Stimulated activated naive CD4-positive, alpha-beta T cell (primary cell): ENCODE data around the gene RAB4B.
"Not testable (repeated sequence)": the region's sequence is repeated elsewhere in the genome, so short reads cannot be mapped to it uniquely, and the experiment has no call there.

Experiments used
- DNase-seq, 6 experiments: peaks; one replicate each; lab custom pipeline; 2025; lab: John Stamatoyannopoulos, UW

RAB4B gene

GRCh38 chr19:40822704-40823553 is 44.9 kb downstream of the RAB4B start:
- DNase-seq: not testable (repeated sequence)

DNA sequence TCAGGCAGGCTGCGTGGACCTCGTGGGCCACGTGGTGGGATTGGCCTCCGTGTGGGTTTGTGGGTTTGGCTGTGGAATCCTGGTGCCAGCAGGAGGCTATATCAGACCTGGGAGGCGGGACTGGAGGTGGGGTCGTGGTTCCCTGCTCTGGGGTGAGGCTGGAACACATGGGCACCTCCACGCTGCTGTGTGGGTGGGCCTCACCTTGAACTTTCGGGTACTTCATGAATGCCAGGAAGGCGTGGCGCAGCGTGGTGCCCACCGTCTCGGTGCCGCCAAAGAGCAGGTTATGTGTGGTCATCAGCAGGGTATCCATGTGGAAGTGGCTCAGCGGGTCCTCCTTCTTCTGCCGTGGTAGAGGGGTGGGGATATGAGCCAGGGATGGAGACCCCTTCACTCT is 46.9 kb downstream of the RAB4B start:
- not testable (repeated sequence) for DNase-seq

GRCh38 chr19:40825460-40826095 is 47.5 kb downstream of the RAB4B start:
- not testable (repeated sequence) for DNase-seq

GRCh38 chr19:40826312-40826698 is 48.3 kb downstream of the RAB4B start:
- not testable (repeated sequence) for DNase-seq

DNA sequence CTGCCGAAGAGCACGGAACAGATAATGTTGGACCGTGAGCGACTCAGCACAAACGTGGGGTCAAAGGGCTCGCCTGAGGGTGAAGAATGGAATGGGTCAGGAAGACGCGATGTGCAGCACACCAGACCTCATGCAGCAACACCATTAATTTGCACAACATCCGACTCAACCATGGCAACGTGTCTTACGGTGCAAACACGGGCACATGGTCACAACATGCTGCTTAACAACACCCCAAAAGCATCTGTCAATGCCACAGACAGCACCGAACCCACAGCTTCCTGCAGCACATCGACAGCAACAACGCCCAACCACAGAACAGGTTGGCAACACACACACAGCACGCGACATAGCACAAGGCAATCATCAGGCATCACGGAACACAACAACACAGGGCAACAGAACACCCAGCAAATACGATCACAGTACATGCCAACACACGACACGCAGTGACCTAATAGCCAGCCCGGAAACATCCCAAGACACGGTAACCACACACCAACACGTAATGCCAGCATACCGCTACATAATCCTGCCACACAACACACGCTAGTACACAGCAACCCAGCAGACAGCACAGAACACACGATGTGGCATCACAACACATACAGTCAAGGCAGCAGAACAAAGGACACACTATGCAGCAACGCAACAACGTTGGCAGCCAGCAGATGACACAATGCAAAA is 48.8 kb downstream of the RAB4B start:
- DNase-seq: peak; percentile 61 to 92 (median 76)

DNA sequence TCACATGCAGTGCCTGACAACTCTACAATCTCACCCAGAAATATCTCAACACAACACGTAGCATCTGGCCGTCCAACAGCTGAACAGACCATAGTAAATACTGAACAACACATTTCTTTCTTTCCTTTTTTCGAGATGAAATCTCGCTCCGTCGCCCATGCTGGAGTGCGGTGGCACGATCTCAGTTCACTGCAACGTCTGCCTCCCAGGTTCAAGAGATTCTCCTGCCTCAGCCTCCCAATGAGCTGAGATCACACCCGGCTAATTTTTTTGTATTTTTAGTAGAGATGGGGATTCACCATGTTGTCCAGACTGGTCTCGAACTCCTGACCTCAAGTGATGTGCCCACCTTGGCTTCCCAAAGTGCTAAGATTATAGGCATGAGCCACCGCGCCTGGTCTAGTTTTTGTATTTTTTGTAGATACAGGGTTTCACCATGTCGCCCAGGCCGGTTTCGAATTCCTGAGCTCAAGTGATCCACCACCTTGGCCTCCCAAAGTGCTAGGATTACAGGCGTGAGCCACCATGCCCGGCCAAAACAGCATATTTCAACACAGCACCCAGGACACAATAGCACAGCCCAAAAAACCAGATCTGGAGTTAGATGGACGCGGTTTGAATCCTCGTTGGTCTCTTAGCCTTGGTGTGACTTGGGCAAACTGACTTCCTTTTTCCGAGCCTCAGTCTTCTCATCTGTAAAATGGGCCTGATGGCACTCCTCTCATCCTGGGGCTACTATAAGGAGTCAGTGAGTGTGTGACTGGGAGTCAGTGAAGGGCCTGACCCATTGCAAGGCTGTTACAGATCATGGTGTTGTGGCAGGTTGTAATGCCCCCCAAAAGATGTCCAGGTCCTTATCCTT is 49.6 kb downstream of the RAB4B start:
- no peak for DNase-seq

- DNase-seq: no peak
Observed at GRCh38 chr19:40829205-40829604, 51.2 kb downstream of the RAB4B start.

DNA sequence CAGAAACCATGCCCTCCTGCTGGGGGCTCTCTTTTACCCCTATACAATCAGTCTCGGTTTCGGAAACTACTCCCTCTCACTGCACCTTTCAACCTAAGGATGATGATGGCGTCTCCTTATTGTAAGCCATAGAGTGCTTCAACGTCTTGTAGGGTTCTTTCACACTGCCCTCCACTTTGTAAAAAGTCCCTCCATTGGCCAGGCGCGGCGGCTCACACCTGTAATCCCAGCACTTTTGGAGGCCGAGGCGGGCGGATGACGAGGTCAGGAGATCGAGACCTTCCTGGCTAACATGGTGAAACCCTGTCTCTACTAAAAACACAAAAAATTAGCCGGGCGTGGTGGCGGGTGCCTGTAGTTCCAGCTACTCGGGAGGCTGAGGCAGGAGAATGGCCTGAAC is 52.7 kb downstream of the RAB4B start:
- not testable (repeated sequence) for DNase-seq

DNA sequence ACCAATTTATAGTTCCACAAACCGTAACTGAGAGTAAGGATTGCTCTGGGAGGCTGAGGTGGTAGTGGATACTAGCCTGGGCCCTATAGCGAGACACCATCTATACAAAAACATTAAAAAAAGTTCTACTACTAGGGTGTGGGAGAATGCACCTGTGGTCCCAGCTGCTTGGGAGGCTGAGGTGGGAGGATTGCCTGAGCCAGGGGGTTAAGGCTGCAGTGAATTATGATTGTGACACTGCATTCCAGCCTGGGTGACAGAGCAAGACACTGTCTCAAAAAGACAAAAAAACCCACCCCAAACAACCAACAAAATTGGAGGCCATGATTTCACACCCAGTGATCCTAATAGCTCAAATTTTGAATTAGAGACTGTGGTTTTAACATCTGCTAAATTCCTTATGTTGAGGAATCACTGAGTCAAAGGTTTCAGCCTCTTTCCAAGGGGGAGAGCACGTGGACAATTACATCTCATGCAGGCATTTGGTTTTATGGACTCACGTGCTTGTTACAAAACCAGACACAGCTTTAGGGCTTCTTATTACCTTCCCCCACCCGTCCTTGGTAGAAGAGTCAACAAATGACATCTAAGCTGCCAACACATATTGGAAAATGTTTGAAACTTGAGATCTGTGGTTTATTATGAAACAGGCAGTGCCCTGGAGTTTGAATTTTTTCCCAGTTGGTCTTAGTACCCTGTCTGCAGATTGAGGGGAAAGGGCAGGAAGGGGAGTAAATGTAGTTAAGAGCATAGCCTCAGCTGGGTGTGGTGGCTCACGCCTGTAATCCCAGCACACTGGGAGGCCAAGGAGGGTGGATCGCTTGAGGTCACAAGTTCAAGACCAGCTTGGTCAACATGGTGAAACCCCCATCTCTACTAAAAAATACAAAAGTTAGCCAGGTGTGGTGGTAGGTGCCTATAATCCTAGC is 53.7 kb downstream of the RAB4B start:
- no peak for DNase-seq

GRCh38 chr19:40832431-40832790 is 54.4 kb downstream of the RAB4B start:
- DNase-seq: not testable (repeated sequence)

GRCh38 chr19:40833728-40834533 is 55.9 kb downstream of the RAB4B start:
- not testable (repeated sequence) for DNase-seq

- no peak for DNase-seq
Observed at GRCh38 chr19:40836754-40837429, 58.8 kb downstream of the RAB4B start.

DNA sequence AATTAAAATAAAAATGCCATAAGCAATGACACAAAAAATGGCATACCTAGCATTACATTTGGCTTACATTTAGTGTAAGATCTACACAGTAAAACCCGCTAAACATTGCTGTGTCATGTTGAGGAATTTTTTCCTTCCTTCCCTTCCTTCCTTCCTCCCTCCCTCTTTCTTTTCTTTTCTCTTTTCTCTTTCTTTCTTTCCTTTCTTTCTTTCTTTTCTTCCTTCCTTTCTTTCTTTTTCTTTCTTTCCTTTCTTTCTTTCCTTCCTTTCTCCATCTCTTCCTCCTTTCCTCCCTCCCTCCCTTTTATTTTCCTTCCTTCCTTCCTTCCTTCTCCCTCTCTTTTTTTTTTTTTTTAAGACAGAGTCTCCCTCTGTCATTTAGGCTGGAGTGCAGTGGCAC is 60.4 kb downstream of the RAB4B start:
- not testable (repeated sequence) for DNase-seq

GRCh38 chr19:40842012-40842411 is 64.0 kb downstream of the RAB4B start:
- DNase-seq: not testable (repeated sequence)

- DNase-seq: peak in 1 of 6 experiments; percentile 52
Observed at GRCh38 chr19:40842997-40843652, 65.1 kb downstream of the RAB4B start.

- DNase-seq: peak in 5 of 6 experiments; percentile 69 to 82 (median 71)
Observed at GRCh38 chr19:40843653-40844052, 65.6 kb downstream of the RAB4B start.
